AG08396 (cell line): ENCODE data around the gene HMGA1.

Experiments
- DNase-seq: peaks from one replicate; pipeline ENCODE4 v3.0.0; 2012; ENCODE audit warnings: low spot score, mixed read lengths

The HMGA1 gene

DNA sequence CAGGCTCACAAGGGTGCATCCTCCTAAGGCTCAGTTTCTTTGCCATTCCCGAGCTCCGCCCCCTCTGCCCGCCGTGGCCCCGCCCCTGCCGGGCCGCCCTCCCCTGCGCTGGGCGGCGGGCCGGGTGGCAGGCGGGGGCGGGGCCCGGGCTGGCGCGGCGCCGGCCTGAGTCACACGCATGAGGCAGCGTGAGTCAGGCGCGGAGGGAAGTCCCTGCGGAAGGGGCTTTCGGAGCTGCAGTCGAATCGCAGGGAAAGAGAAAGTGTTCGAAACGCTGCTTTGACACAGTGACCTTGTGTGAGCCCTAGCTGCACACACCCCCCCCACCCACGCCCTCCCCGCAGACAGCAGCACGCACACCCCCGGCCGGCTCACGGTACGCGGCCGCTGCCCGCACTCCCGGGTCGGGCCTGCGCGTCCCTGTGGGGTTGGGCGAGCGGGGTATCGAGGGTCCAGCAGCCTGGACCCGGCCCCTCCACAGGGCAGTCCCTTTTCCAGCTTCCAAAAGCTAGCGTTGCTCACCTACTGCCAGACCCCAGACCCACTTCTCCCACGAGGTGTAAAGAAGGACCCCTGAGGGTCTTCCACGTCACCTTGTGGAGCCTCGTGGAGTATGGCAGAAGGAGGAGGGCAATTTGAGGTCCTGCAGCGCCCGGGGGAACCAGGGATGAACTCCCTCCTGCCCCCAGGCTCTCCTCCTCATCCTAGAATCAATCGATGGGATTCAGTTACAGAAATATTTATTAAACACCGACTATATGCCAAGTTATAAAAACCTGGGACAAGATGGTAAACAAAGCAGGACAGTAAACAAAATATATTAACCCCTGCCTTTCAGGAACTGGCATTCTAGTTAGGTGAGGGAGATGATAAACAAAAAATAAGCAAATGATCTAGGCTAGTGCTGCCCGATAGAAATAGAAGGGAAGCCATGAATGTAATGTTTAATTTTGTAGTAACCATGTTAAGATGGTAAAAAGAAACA is 12.4 kb upstream of the HMGA1 start:
- peak; percentile 98 for DNase-seq

DNA sequence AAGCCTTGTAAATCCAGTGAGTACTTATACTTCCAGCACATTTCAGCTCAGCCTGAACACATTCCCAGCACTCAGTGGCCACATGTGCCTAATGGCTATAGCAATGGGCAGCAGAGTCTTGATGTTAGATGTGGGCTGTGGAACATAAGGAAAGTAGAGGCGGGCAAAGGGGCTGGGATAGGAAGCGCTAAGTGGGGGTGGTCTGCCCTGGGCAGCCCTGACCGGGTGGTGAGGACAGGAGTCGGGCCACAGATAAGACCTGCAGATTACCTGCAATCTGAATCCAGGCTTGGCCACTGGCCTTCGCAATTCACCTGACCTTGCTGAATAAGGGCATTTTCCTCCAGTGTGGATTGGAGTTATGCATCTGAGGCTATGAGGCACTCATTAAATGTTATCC is 11.1 kb upstream of the HMGA1 start:
- no peak for DNase-seq

DNA sequence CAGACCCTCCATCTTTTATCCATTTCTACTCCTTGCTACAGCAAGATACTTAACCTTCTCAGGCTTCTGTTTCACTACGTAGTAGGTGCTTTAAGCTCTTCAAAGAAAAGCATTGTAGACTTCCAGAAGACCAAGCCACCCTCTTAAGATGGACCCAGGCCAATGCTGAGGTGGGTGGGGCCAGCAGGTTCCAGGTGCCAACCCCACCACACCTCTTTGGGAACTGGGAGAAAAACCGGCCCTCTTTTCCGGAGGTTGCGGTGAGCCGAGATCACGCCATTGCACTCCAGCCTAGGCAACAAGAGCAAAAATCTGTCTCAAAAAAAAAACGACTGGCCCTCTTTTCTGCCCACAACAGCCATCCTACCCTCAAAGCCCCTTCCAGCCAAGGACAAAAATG is 10.6 kb upstream of the HMGA1 start:
- DNase-seq: no peak

DNA sequence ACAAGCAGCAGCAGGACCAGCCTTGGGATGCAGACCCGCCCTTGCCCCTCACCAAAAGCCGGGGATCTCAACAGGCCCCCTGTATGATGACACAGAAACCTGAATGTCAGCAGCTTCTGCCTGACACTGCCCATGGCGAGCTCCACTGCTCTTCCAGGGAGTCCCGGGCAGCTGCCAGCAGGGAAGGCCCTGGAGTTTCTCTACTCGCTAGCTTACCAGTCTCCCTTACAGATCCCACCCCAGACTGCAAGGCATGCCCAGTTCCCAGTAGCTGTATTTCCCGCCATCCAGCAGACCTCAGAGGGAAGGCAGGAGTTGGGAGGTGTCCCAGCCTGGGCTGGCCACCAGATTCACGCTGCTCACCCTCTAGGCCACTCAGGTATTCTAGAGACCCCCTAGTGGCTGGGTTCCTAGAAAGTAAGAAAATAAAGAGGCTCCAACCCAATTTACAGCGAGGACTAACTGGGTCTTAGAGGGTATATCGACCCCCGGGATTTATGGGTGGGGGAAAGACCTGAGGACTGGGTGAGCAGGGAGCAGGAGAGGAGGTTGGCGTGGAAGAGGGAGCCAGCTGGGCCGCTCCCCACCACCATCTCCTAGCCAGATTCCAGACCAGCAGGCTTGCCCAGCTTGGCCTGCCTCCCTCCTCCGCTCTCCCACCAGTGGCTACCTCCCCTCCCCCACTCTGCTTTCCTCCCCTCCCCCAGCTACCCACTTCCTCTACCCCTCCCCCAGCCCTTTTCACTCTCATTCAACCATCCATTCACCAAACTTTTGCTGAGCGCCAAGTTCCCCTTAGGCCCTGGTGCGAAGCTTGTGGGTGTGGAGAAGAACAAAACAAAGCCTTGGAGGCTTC is 9.7 kb upstream of the HMGA1 start:
- no peak for DNase-seq

DNA sequence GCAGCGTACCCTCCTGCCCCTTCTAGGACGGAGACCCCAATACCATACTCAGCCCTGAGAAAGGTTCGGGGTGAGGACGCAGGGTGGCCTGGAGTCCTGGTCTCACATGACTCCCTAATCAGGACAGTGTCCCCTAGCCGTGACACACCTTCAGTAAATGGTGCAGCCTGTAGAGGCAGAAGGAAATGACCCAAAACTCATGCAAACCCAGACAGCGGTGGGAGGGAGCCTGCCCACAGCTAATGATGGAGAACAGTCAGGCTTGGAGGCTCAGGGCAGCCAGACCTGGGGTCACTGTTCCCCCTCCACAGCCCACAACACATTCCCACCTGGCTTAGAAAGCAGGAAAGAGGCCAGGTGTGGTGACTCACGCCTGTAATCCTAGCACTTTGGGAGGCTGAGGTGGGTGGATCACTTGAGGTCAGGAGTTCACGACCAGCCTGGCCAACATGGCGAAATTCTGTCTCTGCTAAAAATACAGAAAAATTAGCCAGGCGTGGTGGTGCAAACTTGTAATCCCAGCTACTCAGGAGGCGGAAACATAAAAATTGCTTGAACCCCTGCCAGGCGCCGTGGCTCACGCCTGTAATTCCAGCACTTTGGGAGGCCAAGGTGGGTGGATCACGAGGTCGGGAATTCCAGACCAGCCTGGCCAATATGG is 8.8 kb upstream of the HMGA1 start:
- DNase-seq: no peak

DNA sequence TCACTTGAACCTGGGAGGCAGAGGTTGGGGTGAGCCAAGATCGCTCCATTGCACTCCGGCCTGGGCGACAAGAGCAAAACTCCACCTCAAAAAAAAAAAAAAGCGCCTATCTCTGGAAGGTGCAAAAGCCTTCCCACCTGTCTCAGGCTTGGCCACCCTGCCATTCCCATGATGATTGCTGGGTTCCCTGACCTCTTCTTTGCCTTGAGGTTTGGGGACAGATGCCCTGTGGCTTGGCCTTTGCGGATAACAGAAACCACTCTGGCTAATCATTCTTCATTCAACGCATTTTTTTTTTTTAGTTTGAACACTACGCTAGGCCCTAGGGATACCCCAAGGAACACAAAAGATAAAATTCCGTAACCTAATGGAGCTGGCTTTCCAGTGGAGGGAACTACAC is 6.8 kb upstream of the HMGA1 start:
- DNase-seq: no peak

DNA sequence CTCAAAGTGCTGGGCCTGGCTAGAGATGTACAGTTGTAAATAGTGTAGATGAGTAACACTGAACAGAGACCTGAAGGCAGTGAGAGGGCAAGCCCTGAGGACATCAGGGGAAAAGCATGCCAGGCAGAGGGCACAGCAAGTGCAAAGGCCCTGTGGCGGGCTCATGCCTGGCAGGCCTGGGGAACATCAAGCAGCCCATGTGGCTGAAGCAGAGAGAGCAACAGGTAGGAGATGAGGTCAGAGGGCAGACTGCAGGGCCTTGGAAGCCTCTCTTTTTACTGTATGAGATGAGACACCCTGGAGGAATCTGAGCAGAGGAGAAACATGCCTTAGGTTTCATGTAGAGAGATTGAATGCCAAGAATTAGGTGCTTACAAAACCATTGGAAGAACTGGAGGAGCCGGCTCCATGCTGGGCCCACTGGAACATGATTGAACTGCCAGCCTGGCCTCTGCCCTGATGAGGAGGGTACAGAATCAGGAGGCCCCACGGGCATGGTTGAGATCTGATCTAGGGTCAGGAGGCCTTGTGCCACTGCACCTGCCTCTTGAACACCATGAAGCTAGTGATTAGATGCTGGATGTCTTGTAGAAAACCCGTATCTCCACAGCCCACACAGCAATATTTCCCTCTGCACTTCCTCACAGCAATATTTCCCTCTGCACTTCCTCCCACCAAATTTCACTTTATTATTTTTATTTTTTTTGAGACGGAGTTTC is 5.9 kb upstream of the HMGA1 start:
- DNase-seq: peak; percentile 13

DNA sequence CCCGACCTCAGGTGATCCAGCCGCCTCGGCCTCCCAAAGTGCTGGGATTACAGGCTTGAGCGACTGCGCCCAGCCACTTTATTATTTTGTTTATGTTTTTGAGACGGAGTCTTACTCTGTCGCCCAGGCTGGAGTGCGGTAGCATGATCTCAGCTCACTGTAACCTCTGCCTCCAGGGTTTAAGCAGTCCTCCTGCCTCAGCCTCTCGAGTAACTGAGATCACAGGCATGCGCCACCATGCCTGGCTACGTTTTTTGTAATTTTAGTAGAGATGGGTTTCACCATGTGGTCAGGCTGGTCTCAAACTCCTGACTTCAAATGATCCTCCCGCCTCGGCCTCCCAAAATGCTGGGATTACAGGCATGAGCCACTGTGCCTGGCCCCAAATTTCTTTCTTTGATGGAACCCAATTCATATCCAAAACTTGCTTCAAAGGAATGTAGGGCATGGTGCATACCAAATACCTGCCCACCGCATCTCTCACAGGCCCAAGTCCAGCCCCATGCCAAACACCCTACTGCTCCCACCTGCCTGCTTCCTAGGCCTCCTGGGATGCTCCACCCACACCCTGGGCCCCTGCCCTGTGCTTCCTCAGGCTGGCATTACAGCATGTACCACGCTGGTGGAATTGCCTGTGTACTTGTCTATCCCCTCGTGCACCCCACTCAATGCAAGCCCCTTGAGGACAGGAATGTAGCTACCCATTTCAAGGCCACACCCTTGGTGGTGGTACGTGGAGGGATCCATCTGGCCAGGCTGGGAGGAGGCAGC is 4.9 kb upstream of the HMGA1 start:
- DNase-seq: no peak

DNA sequence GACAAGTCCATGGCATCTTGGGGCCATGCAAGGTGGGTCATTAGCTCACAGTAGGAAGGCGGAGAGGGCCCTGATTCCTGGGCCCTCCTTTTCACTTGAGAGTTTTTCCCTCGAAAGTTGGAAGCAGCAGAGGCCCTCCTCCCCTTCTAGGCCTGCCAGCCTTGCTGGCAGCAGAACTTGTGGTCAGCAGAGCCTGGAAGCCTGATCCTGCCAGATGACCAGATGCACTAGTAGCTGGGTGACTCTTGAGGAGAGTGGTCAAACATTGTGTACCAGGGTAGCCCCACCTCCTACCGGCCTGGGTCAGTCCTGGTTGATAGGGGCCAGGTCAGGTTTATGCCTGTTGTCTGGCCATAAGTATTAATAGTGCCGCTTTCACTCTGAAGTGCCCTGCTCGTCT is 3.8 kb upstream of the HMGA1 start:
- peak; percentile 49 for DNase-seq

DNA sequence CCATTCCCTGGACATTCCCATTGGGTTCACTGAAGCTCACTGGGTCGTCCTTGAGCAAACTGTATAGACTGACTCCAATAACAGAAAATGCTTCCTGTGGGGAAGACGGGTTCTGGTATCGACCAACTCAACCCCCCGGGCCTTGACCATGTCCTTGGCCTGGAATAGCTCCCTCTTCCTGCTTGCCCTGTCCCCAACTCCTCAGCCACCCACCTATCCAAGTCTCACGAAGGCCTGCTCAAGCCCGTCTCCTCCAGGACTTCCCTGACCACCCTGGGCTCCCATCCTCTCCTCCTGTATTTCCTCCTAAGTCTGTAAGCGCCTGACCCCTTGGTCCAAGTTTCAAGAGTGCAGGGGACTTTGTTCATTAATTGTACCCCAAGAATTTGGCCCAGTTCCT is 2.8 kb upstream of the HMGA1 start:
- peak; percentile 3 for DNase-seq

DNA sequence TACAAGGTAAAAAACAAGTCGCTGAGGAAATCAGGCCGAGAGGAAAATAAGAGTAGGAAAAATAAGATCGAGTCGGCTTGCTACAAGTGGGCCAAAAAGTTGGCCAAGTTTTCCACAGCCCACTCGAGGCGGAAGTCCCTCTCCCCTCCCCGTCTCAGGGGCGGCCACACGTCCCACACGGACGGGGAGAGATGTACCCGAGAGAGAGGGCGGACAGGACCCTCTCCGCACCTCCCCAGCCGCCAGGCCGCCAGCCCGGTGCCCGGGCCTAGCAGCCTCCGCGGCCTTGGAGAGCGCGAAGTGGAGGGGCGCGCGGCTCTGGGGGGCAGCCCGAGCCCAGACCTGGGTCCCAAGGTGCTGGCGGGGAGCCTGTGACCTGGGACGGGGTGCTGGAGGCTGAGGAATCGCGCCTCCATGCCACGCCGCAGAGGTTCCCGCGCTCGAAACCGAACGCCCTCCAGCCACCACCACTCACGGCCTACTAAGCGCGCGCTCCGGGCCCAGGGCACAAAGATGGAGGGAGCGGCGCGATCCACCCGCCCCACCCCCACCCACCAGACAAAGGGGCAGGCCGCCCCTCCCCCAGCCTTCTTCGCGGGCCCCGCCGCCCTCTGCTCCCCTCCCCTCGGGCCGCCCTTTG is 1.9 kb upstream of the HMGA1 start:
- DNase-seq: peak; percentile 3

DNA sequence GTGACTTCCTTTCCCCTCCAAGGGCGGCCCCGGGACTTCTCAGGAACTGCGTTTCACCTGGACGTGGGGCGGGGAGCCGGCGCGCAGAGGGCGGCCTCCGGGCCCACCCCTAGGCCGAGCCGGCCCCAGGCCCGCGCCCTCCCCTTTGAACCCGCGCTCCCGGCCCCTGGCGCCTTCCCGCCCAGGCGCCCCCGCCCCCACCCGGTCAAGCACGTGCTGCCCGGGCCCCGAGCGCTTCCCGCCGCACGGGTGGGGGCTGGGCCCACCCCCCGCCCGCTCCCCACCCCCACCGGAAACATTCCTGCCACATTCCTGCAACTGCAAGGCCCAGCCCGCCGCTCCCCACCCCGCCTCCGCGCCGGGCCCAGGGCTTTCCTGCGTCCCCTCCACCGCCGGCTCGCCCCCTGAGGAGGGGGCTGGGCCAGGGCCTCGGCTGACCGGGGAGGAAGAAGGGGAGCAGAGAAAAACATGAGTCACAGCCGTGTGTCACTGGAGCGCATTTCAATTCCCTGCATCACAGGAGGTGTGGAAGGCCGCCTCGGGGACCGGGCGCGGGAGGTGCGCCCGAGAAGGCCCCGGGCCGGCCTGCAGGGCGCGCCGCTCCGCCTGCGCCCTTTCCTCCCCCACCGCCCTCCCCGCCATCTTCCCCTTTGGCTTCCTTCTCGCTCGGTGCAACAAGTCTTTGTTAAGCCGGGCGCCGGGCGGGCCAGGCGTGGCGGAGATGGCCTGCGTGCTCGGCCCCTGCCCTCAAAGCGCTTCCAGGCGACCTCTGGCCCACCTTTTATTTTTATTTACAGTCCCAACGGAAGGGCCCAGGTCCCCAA is 1.2 kb upstream of the HMGA1 start:
- DNase-seq: peak; percentile 84

DNA sequence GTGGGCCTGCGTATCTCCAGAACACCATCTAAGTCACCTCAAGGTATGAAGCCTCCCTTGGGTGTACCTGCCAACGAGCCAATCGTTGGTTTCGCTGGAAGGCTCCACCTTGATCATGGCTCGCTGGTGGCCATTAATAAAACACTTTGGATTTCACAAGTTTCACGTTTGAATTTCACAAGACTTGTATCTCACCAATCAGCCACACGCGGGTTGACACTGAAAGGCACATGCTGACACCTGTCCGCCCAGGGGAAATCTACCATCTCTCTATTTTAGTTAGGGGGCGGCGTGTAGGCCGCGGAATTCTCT is 586 bp upstream of the HMGA1 start:
- DNase-seq: peak; percentile 13

DNA sequence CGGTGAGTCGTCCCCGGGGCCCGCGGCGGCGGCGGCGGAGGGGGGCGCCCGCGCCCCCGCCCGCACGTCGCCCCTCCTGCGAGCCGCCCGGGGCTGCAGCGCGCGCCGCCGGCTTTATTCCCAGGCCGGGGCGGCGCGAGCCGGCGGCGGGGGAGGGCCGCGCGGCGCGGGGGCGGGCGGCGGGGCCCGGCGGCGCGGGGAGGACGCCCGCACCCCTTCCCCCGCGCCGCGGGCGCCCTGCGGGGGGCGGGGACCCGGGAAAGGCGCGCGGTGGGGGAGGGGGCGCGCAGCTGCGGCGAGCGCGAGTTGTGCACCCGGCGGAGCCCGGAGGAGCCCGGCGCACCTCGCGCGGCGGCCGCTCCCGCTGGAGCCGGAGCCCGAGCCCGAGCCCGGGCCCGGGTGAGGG is 646 bp downstream of the HMGA1 start:
- peak; percentile 64 for DNase-seq

DNA sequence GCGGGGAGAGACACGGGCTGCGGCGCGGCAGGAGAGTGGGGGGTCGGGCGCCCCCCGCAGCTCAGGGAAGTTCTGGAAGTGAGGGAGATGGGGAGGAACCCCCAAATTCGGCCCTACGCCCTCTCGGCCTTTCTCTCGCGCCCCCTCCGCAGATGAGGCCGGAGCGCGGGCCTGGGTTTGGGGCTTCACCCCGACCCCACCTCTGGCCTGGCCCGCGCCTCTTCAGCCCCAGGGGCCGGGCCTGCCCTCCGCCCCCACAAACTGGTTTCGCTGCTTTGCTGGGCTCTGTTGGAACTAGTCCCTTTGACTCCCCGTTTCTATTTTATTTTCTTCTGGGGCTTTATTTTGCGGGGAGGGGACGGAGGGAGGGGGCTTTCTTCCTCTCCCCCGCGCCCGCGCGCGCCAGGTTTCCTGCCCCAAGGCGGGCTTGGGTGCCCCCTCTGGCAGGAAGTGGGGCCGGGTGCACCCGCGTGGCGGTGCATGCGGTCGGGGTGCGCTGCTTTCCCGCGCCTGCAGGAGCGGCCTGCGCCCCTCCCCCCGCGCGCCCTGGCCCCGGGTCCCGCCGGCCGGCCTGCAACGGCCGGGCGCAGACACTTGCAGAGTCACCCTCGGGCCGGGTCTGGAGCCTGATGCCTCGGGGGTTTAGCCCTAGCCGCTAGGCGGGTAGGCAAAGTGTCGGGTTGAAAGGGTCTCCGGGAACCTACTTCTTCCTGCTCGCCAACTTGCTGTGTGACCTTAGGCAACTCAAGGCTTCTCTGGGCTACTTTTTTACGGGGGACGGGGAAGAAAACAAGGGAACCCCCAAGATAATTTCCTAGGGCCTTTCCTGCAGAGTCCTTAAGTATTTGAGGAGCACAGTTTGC is 1.3 kb downstream of the HMGA1 start:
- DNase-seq: peak; percentile 69

DNA sequence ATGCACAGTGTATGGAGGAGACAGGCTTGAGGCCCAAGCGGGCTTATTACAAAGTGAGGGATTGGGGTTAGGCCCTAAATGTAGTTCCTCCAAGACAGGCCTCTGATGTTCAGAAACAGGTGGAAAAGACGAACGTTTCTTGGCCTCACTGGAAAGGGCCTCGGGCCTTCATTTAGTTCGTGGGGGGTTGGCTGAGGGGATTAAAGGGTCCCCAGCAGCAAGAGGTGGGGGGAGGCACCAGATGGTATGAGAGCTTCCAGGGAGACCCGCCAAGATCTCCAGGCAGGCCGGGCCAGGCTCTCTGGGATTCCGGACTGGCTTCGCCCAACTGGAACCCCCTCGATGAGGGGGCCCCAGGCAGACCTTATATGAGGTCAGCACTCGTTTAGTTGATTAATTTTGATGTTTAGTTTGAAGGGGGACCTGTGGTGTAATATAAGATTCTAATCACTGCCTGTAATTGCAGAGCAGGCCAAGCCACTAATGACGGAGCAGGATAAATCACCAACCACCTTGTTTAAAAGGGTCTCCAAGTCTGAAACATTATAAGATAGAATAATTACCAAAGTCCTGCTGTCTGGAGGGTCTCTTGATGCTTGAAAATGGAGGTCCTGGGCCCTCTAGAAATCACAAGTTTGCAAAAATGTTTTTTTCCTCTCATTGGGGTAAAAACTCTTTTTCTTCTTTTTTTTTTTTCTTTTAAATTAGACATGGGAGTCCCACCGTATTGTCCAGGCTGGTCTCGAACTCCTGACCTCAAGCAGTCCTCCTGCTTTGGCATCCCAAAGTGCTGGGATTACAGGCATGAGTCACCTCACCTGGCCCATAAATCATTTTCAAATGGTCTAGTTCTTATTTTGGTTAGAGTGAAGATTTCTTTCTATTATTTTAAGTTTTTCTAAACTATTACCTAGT is 2.2 kb downstream of the HMGA1 start:
- peak; percentile 9 for DNase-seq

DNA sequence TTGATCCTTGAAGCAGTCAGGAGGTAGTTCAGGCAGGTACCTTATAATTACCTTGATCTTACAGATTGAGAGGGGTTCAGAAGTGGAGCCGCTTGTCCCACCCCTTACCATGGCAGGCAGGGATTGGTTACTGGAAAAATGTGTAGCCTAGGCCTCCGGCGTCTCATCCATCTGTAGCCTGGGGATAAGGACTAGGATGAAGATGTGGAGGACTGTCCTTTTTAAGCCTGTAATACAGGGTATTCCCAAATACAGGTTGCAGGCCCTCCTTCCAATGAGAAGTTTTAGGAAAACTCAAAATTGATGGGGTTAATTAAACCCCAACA is 2.8 kb downstream of the HMGA1 start:
- DNase-seq: peak; percentile 4

DNA sequence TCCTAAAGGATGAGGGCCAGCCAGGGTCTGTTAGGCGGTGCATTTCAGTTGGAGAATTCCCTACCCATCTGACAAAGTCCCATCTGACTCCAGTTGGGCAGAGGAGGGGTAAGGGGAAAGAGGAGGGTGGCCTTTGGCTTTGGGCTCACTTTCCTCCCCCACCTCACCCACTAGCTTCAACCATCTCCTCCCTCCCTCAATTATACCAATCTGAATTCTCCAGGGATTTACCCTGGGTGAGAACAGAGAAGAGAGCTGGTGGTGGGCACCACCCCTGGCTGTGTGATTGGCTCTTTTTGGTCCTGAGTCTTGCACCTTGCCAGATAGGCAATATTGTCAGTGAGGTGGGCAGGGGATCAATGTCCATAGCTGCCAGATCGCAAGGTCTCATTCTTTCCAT is 3.2 kb downstream of the HMGA1 start:
- no peak for DNase-seq
